IPS DF 4.7 (cell line): ENCODE results near the gene GNPTG.
"Not testable (repeated sequence)": the region's sequence is repeated elsewhere in the genome, so short reads cannot be mapped to it uniquely, and the experiment has no call there.

ENCODE experiments used
- DNase-seq: peaks from one replicate; pipeline ENCODE4 v3.0.0-alpha.2; 2013; ENCODE audit warnings: low spot score; ENCODE audit errors: extremely low read depth

GNPTG gene

GRCh38 chr16:1318268-1318545 is 33.5 kb upstream of the GNPTG start:
- no peak for DNase-seq

- DNase-seq, result no peak
Measured at GRCh38 chr16:1319041-1319440, 32.7 kb upstream of the GNPTG start.

DNA sequence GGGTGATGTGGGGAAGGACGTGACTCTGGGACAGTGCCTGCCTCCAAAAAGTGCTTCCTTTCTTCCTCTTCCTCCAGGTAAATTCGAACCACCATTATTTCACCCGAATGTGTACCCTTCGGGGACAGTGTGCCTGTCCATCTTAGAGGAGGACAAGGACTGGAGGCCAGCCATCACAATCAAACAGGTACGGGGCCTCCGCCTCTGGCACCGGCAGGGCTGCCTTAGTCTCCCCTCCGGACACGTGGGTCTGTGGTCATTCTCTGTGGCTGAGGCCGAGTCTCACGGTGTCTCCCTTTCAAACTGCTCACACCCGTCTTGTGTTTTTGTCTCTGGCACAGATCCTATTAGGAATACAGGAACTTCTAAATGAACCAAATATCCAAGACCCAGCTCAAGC is 31.6 kb upstream of the GNPTG start:
- DNase-seq, result no peak

- no peak for DNase-seq
Measured at GRCh38 chr16:1320658-1321240, 31.0 kb upstream of the GNPTG start.

- DNase-seq, result no peak
Measured at GRCh38 chr16:1322407-1322806, 29.3 kb upstream of the GNPTG start.

GRCh38 chr16:1323296-1324239 is 28.2 kb upstream of the GNPTG start:
- DNase-seq, result no peak

DNA sequence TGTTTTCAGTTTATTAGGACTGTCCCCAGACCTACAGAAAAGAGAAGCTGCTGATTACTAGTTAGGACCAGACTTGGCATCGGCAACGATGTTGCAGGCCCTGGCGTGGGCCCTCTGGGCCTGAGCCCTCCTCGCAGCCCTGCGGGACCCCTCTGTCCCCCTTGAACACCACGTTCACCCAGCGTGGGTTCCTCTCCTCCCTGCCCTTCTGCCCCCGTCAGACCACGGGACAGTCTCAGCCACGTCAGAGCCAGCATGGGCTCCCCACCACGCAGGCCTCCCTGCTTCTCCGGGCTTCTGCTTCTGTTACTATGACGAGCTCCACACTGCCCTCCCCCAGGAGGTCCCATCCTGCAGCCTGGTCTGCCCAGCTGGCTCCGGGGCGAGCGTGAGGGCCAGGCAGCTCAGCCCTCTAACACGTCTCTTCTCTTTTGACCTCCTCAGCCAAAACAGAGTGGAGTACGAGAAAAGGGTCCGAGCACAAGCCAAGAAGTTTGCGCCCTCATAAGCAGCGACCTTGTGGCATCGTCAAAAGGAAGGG is 27.4 kb upstream of the GNPTG start:
- DNase-seq, result no peak

GRCh38 chr16:1325261-1325660 is 26.5 kb upstream of the GNPTG start:
- DNase-seq, result no peak

- DNase-seq, result no peak
Measured at GRCh38 chr16:1325673-1326371, 25.9 kb upstream of the GNPTG start.

DNA sequence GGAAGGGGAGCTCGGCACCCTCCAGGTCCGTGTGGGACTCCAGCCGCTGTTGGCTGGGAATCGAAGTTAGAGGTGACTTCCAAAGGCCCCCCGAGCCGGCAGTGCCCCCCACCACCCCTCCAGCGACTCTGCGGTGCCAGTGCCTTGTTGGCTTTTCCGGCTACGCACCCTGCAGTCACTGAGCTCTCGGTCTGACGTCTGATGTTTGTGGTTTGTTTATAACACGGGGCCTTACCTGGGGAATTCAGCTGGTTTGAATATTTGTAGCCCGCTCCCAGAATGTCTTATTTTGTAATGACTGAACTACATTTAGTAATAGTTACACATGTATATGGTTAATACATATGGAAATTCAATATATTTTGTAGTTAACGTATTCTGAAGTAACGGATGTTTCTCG is 25.3 kb upstream of the GNPTG start:
- no peak for DNase-seq

DNA sequence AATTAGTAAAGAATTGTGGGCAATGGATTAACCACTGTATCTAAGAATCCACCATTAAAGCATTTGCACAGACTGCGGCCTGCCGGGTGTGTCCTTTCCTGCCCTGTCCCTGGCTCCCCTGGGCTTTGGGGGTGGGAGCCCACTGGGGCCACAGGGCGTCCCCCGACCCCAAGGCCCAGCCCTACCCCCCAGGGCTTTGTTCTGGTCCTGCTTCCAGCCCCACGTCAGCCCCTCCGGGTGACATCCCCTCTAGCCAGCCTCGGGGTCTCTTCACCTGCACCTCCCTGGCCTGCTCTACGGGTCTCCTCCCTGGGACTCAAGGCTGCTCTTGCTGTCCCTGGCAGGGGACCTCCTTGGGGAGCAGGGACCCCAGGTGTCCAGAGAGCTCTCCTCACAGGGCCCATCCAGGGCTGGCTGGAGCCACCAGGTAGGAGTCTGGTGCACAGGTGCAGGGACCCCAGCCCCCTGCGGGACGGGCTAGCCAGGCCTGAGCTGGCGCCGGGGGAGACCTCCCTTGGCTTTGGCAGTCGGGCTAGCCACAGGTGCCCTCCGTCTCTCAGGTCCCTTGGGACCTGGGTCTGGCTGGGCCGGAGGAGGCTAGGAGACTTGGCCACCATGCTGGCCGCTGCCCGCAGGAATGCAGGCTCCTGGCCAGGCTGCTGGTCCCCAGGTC is 24.6 kb upstream of the GNPTG start:
- no peak for DNase-seq

DNA sequence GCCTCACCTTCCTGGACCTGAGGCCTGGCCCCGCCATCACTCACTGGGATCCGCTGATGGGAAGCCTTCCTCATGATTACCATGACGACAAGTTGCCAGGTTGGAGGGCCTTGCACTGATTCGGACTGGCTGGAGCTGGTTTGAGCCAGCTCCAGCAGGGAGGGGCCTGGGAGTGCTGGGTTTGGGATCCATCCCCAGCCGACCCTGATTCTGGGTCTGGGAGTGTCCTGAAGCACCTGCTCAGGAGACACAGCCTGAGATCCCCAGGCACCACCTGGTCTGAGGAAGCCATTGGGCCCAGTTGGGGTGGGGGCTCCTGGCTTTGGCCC is 24.1 kb upstream of the GNPTG start:
- no peak for DNase-seq

- DNase-seq, result not testable (repeated sequence)
Measured at GRCh38 chr16:1328136-1328535, 23.6 kb upstream of the GNPTG start.

DNA sequence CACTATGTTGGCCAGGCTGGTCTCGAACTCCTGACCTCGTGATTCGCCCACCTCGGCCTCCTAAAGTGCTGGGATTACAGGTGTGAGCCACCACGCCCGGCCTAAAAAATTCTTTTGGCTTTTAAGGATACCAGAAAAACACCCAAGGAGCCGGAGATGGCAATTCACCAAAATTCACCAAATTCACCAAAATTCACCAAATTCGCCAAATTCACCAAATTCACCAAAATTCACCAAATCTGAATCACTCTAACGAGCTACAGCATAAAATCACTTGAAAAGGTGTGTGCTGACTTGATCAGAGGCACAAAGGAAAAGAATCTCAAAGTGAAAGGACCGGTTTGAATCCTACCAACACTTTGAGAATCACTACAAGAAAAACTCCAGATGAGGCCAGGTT is 22.8 kb upstream of the GNPTG start:
- DNase-seq, result not testable (repeated sequence)

DNA sequence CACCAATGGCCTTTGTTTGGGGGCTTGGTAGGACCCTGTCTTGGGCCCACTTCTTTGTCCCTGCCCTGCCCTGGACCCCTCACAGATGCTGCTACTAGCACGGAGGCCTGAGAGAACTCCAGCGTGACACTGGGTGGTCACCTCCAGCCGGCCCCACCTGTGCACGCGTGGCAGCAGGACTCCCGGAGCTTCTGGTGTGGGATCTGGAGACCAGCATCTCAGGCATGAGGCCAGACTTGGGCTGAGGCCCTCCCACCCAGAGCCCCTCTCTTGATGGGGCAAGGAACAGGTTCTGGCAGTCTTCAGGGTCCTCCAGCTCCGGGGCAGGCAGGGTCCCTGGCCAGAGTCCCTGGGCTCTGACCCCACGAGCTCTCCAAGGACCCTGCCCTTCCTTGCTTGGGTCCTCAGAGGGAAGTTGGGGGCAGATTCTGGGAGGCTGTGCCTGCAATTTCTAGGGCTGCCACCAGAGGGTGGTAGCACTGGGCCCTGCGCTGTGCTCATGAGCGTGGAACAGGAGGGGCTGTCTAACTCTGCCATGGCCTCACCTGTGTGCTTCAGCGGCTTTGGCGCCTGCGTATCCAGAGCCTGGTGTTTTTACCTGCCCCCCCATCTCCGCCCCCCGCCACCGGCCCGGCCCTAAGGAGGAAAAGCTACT is 21.3 kb upstream of the GNPTG start:
- DNase-seq, result no peak

DNA sequence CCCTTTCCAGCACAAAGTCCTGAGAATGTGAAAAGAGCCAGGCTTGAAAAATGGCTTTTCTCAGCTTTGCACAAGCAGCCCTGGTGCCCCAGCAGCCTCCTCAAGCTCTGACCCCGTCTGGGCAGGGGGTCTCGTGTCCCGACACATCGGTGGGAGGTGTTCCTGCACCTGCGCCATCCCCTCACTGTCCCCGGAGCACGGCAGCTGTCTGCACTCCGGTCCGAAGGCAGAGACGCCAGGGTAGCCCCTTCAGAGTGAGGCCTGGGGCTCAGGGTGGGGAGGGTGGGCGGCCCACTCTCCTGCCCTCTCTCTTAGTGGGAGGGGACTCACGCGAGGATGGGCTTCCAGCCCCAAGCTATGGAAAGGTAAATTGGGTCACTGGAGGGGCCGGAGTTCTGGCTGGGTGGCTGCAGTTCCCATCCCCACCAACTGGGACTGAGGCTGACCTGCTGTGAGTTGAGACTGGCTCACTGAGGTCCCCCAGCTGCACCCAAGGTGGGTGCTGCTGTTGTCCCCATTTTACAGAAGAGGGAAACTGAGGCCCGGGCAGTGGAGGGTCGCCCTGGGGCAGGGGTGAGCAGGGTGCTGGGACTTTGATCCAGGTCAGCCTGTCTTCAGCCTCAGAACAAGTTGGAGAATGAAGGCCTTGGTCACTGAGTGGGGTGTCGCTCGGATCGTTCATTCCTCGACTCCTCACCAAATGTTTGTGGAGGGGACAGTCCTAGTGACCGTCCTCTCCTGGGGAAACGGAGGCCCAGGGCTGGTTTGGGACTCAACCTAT is 20.6 kb upstream of the GNPTG start:
- no peak for DNase-seq

DNA sequence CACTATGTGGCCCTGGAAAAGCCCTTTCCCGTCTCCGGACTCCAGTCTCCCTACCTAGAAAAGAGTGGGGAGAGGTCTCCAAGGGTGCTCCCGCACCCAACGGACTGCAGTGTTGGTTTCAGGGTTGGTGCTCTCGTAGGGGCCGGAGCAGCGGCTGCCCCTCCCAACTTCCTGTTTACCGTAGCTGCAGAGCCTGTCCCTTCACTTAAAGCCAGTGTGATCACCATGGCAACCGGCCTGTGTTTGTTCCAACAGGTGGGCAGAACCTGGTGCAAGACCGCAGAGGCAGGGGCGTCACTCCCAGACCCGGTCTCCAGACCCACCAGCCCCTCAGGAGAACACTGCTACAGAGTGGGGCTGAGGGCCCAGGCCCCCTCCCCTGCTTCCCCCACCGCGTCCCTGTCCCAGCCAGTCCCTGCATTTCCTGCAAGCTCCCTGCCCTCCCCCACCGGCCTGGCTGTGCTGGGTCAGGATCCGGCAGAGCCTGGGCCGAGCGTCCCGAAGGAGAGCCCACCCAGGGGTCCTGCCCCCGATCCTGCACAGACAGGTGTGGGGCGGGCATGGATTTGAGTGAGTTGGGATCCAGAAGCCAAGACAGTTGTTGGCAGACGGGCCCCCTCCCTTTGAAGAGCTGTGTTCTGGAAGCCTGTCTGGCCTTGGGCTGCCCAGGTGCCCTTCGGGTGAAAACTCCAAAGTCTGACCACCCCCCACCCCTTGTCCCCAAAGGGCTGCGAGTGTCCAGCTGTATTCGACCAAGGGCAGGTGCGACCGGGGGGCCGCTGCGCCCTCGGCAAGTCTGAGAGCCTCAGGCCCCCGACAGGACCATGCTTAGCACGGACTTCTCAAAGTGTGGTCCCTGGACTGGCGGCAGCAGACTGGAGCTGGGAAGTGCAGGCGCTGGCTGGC is 19.8 kb upstream of the GNPTG start:
- peak; percentile 86 for DNase-seq

DNA sequence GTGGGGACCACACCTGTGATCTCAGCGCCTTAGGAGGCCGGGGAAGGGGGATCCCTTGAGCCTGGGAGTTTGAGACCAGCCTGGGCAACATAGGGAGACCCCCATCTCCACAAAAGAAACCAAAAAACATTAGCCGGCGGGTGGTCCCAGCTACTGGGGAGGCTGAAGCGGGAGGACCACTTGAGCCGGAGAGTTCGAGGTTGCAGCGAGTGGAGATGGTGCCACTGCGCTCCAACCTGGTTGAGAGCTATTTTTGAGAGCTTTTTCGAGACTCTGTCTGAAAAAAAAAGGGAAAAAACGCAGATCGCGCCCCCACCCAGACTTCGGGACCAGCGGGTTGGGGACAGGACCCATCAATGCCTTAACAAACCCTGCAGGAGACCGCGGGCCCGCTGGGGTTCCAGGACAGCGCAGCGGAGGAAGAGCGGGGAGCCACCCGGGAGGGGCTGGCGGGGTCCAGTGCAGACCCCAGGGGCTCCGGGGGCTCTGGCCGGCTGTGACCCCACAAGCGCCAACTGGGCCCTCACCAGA is 19.0 kb upstream of the GNPTG start:
- no peak for DNase-seq

DNA sequence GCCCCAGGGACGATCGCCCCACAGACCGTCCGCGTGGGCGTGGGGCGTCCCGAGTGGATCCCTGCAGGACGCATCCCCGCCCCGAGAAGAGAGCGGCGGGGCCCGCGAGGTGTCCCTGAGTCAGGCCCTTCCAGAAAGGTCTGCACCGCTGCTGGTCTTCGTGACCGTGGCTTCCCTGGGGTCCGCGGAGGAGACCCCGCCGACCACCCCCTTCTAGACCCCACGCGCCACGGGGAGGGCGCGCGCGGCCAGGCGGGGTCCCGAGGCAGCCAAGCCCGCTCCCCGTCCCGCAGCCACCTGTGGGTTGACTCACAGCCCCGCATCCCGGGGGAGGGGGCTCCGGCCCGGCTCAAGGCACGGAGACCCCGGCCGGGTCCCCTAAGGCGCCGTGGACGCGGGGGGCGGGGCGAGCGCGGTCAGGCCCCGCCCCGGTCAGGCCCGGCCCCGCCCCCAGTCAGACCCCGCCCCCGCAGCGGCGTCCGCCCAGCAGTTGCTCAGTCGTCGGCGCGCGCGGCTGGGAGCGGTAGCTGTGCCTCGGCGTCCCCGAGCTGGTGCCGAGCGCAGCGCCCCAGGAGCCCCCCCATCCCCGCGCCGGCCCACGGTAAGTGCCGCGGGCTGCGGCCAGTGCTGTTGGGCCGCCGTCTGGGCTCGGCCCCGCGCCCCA is 18.4 kb upstream of the GNPTG start, which contains the start of gene BAIAP3:
Gene BAIAP3 (plus strand): TSS at position 497 of the 664 bp plus-strand sequence. CDS start 4,905 bp downstream, outside the sequence.
- DNase-seq, result no peak
